H9 (cell line): ENCODE results near the gene THSD1. TPM values are rescaled to one million over a fixed set of nuclear protein-coding genes. Genes with fewer than 3 reads are reported as not detected.

Experiments used
- DNase-seq: peaks from one replicate; pipeline ENCODE4 v3.0.0-alpha.2; 2017
- H2AFZ ChIP-seq: one replicate; pipeline ENCODE4 v1.6.1; 2013; ENCODE audit warnings: mild to moderate bottlenecking, low read length, control low read depth, moderate library complexity
- H2AK5ac ChIP-seq: 2 replicates; pipeline ENCODE4 v1.6.1; 2013; ENCODE audit warnings: low read length, control low read depth, mixed read lengths; ENCODE audit not compliant: insufficient read length
- H2BK120ac ChIP-seq: one replicate; pipeline ENCODE4 v1.6.1; 2013; ENCODE audit warnings: low read depth, mild to moderate bottlenecking, low read length, control low read depth, inconsistent platforms; ENCODE audit not compliant: poor library complexity, severe bottlenecking
- H2BK12ac ChIP-seq: 2 replicates; pipeline ENCODE4 v1.6.1; 2013; ENCODE audit warnings: low read length, control low read depth, mixed read lengths, low read depth; ENCODE audit not compliant: insufficient read length
- H2BK15ac ChIP-seq: 2 replicates; pipeline ENCODE4 v1.6.1; 2013; ENCODE audit warnings: low read depth, low read length, control low read depth
- H2BK20ac ChIP-seq: one replicate; pipeline ENCODE4 v1.6.1; 2013; ENCODE audit warnings: low read depth, mild to moderate bottlenecking, low read length, control low read depth, inconsistent platforms; ENCODE audit not compliant: poor library complexity, severe bottlenecking
- H2BK5ac ChIP-seq: 2 replicates; pipeline ENCODE4 v1.6.1; 2013; ENCODE audit warnings: low read length, control low read depth, mixed read lengths; ENCODE audit not compliant: insufficient read length
- H3K14ac ChIP-seq: 2 replicates; pipeline ENCODE4 v1.6.1; 2013; ENCODE audit warnings: low read length, control low read depth; ENCODE audit not compliant: insufficient read depth
- H3K18ac ChIP-seq: 2 replicates; pipeline ENCODE4 v1.6.1; 2013; ENCODE audit warnings: low read depth, mild to moderate bottlenecking, mixed read lengths, low read length, control low read depth; ENCODE audit not compliant: insufficient read length
- H3K23ac ChIP-seq: 2 replicates; pipeline ENCODE4 v1.6.1; 2013; ENCODE audit warnings: low read length, control low read depth, mixed read lengths, low read depth; ENCODE audit not compliant: insufficient read length
- H3K23me2 ChIP-seq: 2 replicates; pipeline ENCODE4 v1.6.1; 2013; ENCODE audit warnings: low read depth, mild to moderate bottlenecking, mixed read lengths, low read length, control low read depth; ENCODE audit not compliant: insufficient read length, poor library complexity, severe bottlenecking
- H3K27ac ChIP-seq: 2 replicates; pipeline ENCODE4 v1.5.1; 2013; ENCODE audit warnings: low read length, control low read depth, mixed read lengths, low read depth; ENCODE audit not compliant: insufficient read length
- H3K27me3 ChIP-seq: 2 replicates; pipeline ENCODE4 v1.6.1; 2013; ENCODE audit warnings: low read length, control low read depth, inconsistent platforms; ENCODE audit not compliant: insufficient read depth
- H3K4ac ChIP-seq: 2 replicates; pipeline ENCODE4 v1.6.1; 2013; ENCODE audit warnings: low read depth, mild to moderate bottlenecking, control low read depth, inconsistent platforms, low read length, moderate library complexity
- H3K4me1 ChIP-seq: 2 replicates; pipeline ENCODE4 v1.6.1; 2013; ENCODE audit warnings: low read length, control low read depth, inconsistent platforms; ENCODE audit not compliant: insufficient read depth
- H3K4me2 ChIP-seq: 2 replicates; pipeline ENCODE4 v1.6.1; 2013; ENCODE audit warnings: low read length, control low read depth, mixed read lengths; ENCODE audit not compliant: insufficient read length, insufficient read depth
- H3K56ac ChIP-seq: 2 replicates; pipeline ENCODE4 v1.6.1; 2013; ENCODE audit warnings: low read depth, mild to moderate bottlenecking, mixed read lengths, low read length, control low read depth; ENCODE audit not compliant: insufficient read length
- H3K79me1 ChIP-seq: 2 replicates; pipeline ENCODE4 v1.6.1; 2013; ENCODE audit warnings: low read depth, mild to moderate bottlenecking, moderate library complexity, low read length, control low read depth, inconsistent platforms; ENCODE audit not compliant: insufficient read depth, poor library complexity, severe bottlenecking
- H3K79me2 ChIP-seq: 2 replicates; pipeline ENCODE4 v1.6.1; 2013; ENCODE audit warnings: low read length, control low read depth, inconsistent platforms; ENCODE audit not compliant: insufficient read depth
- H3K9ac ChIP-seq: 2 replicates; pipeline ENCODE4 v1.6.1; 2013; ENCODE audit warnings: low read length, control low read depth, mixed read lengths; ENCODE audit not compliant: insufficient read length; ENCODE audit errors: extremely low read depth
- H3K9me3 ChIP-seq: one replicate; pipeline ENCODE4 v1.6.1; 2013; ENCODE audit warnings: low read depth, low read length, inconsistent platforms; ENCODE audit not compliant: control insufficient read depth
- H3T11ph ChIP-seq: one replicate; pipeline ENCODE4 v1.6.1; 2013; ENCODE audit warnings: mild to moderate bottlenecking, low read length, control low read depth, inconsistent platforms
- H4K20me1 ChIP-seq: one replicate; pipeline ENCODE4 v1.6.1; 2013; ENCODE audit not compliant: control insufficient read depth, insufficient read length, insufficient read depth
- H4K5ac ChIP-seq: 2 replicates; pipeline ENCODE4 v1.6.1; 2013; ENCODE audit warnings: low read depth, mild to moderate bottlenecking, mixed read lengths, low read length, control low read depth; ENCODE audit not compliant: insufficient read length
- H4K8ac ChIP-seq: replicated peaks from 2 replicates; pipeline ENCODE4 v1.6.1; 2013; ENCODE audit warnings: low read length, control low read depth, mixed read lengths, low read depth; ENCODE audit not compliant: insufficient read length
- H4K91ac ChIP-seq: 2 replicates; pipeline ENCODE4 v1.6.1; 2013; ENCODE audit warnings: low read depth, mild to moderate bottlenecking, moderate library complexity, mixed read lengths, low read length, control low read depth; ENCODE audit not compliant: insufficient read length
- H3K27ac Mint-ChIP-seq, 3 experiments: 2 replicates in 2 of 3; 3 replicates in 1 of 3; pipeline ENCODE4 v1.8.0; 2020 to 2021; ENCODE audit warnings: mixed read lengths in 3 of 3, mild to moderate bottlenecking in 1 of 3, moderate library complexity in 1 of 3
- H3K27me3 Mint-ChIP-seq: 2 replicates; pipeline ENCODE4 v1.8.0; 2021; ENCODE audit warnings: low read depth, mild to moderate bottlenecking, moderate library complexity, mixed read lengths
- H3K36me3 Mint-ChIP-seq, 3 experiments: 2 replicates in 2 of 3; 3 replicates in 1 of 3; pipeline ENCODE4 v1.8.0; 2020 to 2021; ENCODE audit warnings: low read depth in 3 of 3, mixed read lengths in 3 of 3; ENCODE audit not compliant: insufficient read depth in 1 of 3
- H3K4me1 Mint-ChIP-seq, 2 experiments: 2 replicates each; pipeline ENCODE4 v1.8.0; 2020; ENCODE audit warnings: mixed read lengths in 2 of 2
- H3K4me3 Mint-ChIP-seq, 2 experiments: 2 replicates in 1 of 2; 3 replicates in 1 of 2; pipeline ENCODE4 v1.8.0; 2020 to 2021; ENCODE audit warnings: mild to moderate bottlenecking in 2 of 2, mixed read lengths in 2 of 2, moderate library complexity in 1 of 2
- H3K9me3 Mint-ChIP-seq, 2 experiments: 2 replicates in 1 of 2; 3 replicates in 1 of 2; pipeline ENCODE4 v1.8.0; 2020; ENCODE audit warnings: mild to moderate bottlenecking in 2 of 2, mixed read lengths in 2 of 2, moderate library complexity in 1 of 2
- CTCF ChIP-seq: fragments of 200-600 bp; sonication (generic); conservative IDR thresholded peaks from 3 replicates; pipeline ENCODE4 v1.8.0; 2021; ENCODE audit warnings: antibody characterized with exemption, mild to moderate bottlenecking
- WGBS: extraction: QIAGEN DNeasy Blood & Tissue Kit; methylation state at CpG from one replicate; pipeline ENCODE4 v1.1.7; 2013; ENCODE audit warnings: missing lambda C conversion rate, low lambda C conversion rate, mixed read lengths; ENCODE audit not compliant: insufficient read length; ENCODE audit errors: extremely low coverage; 5-methylcytosine and 5-hydroxymethylcytosine counted together
- total RNA-seq: library from RNA; stranded (reverse); gene quantifications from 2 replicates; pipeline ENCODE4 v1.2.1, GENCODE V29; 2021

The THSD1 gene
- total RNA-seq, 1 experiment from 2014 or later = 0.22 TPM

- Histone ChIP-seq H4K20me1 (no peaks in the 10 kb centered on the region), H3K79me2 (no peaks in the 10 kb centered on the region), H3K4me2 (no peak overlapping the region), H3T11ph (no peak overlapping the region), H4K8ac (no peak overlapping the region), H4K5ac (no peak overlapping the region), H4K91ac (no peak overlapping the region), H2BK15ac (no peak overlapping the region), H3K56ac (no peak overlapping the region), H3K4ac (no peak overlapping the region), H3K23me2 (no peaks in the 10 kb centered on the region), H3K14ac (no peak overlapping the region), H2AFZ (no peak overlapping the region), H3K27ac (no peak overlapping the region), H3K79me1 (no peaks in the 10 kb centered on the region), H2BK12ac (no peak overlapping the region), H3K27me3 (no peaks in the 10 kb centered on the region), H2AK5ac (no peak overlapping the region), H2BK20ac (no peak overlapping the region), H3K9ac (no peak overlapping the region), H2BK5ac (no peak overlapping the region), H3K23ac (no peak overlapping the region), H3K4me1 (no peaks in the 10 kb centered on the region), H2BK120ac (no peak overlapping the region), H3K18ac (no peak overlapping the region), H3K9me3 (no peaks in the 10 kb centered on the region)
- Mint-ChIP-seq H3K36me3 (no peaks in the 10 kb centered on the region), H3K4me1 (0 out of 4 replicates have a peak, but pooled peaks cover 0 to 2% of the 10 kb centered on the region in 2 experiments), H3K27me3 (peaks cover 4% of the 10 kb centered on the region; the same call in 1 of the 2 replicates), H3K27ac (no peak overlapping the region), H3K4me3 (no peak overlapping the region), H3K9me3 (no peaks in the 10 kb centered on the region)
- WGBS = no CpG with 5 or more reads among the region's 2 CpGs
- TF ChIP-seq CTCF = no peak
- no peak for DNase-seq
These were observed 11.4 kb downstream of the THSD1 start for GRCh38 chr13:52394586-52394985.
